GM19035 (cell line): ENCODE measurements around the gene GALNT11.
A peak's percentile ranks its signal among the peaks of the same experiment; 100 is the strongest.
"Not testable (repeated sequence)": the region's sequence is repeated elsewhere in the genome, so short reads cannot be mapped to it uniquely, and the experiment has no call there.

Source experiments
- ATAC-seq: cut with Tn5 transposase; IDR thresholded peaks from one replicate; pipeline ENCODE4 v1.9.1; 2021; ENCODE audit not compliant: unreplicated experiment

GALNT11 gene

DNA sequence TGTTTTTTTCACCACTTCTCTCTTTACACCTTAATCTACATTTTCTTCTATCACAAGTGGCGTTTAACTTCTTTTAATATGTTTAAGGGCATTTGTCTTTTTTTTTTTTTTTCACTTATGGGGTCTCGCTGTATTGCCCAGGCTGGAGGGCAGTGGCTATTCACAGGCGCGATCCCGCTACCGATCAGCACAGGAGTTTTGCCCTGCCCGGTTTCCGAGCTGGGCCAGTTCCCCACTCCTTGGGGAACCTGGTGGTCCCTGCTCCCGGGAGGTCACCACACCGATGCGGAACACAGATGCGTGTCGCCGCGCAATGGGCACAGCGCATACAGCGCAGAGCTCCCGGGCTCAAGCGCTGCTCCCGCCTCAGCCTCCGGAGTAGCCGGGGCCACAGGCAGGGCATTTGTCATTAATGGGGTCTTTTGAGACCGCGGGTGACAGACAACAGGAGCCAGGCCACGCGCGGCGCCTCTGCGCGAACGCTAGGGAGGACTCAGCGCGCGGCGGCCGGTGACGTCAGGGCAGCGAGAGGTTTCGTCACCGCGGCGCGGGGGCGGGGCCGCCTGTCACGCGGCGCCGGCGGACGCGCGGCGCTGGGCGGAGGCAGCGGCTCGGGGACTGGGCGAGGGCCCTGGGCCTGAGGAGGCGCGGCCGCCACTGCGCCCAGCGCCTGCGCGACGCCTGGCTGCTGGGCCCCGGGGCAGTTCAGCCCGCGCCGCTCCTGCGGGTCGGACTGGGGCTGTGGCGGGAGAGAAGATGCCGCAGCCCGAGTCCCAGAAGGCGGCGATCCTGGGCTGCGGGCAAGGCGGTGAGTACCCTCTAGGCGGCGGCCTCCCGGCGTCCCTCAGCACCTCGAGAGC lies at the start of gene GALNT11:
Gene GALNT11, plus strand, starts transcription at position 598 of the 860 bp plus-strand sequence. CDS start 68,554 bp downstream, outside the sequence.
- peak; percentile 97 for ATAC-seq

DNA sequence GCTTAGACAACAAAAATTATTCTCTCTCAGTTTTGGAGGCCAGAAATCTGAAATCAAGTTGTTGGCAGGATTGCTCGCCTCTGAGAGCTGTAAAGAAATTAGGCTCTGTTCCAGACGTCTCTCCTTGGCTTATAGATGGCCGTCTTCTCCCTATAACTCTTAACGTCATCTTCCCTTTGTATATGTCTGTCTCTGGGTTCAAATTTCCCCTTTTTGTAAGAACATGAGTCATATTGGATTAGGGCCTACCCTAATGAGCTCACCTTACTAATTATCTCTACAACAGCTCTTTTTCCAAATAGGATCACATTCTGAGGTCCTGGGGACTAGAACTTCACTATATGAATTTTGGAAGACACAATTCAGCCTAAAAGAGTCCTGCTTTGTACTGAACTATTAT lies 46.9 kb upstream of the GALNT11 start:
- no peak for ATAC-seq

DNA sequence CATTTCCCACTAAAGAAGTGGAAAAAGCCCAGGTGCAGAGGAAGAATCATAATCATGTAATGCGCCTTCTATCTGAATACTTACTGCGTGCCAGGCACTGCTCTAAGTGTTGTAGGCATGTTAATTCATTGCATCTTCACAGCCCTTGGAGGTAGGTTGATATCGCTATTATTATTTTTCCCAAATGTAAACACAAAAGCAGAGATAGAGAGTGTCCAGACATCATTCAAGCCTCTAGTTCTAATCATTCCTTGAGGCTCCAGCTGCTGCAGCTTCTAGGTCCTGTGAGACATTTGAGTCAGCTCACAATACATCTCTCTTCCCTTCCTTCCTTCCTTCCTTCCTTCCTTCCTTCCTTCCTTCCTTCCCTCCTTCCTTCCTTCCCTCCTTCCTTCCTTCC lies 44.3 kb upstream of the GALNT11 start:
- ATAC-seq, result no peak

DNA sequence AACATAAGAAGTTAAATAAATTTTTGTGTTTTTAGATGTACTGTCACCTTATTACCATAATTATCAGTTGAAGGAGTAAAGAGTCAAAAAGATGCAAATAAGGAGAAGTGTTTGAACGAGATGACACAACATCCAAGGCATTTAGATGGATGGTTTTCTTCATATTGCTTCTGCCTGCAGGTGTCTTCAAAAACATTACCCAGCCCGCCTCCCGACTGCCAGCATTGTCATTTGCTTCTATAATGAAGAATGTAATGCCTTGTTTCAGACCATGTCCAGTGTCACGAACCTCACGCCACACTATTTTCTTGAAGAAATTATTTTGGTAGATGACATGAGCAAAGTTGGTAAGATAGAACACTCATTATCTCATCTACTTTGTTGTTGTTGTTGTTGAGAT lies 42.7 kb upstream of the GALNT11 start:
- no peak for ATAC-seq

DNA sequence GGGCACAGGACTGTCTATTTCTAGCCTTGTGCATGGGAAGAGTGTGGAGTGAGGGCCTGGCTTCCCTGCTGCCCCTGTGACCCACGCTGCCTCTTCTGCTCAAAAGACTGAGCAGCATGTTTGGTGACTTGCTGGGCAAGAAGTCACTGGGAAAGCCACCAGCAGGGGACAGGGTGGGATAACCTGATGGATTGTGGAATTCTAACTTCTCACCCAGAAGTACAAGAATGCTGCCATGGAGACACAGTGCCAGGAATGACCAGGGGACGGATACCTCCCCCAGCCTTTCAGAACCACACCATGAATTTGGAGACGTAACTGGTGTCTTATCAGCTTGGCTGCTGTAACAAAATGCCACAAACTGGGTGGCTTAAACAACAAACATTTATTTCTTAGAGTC lies 40.9 kb upstream of the GALNT11 start:
- ATAC-seq, result no peak

DNA sequence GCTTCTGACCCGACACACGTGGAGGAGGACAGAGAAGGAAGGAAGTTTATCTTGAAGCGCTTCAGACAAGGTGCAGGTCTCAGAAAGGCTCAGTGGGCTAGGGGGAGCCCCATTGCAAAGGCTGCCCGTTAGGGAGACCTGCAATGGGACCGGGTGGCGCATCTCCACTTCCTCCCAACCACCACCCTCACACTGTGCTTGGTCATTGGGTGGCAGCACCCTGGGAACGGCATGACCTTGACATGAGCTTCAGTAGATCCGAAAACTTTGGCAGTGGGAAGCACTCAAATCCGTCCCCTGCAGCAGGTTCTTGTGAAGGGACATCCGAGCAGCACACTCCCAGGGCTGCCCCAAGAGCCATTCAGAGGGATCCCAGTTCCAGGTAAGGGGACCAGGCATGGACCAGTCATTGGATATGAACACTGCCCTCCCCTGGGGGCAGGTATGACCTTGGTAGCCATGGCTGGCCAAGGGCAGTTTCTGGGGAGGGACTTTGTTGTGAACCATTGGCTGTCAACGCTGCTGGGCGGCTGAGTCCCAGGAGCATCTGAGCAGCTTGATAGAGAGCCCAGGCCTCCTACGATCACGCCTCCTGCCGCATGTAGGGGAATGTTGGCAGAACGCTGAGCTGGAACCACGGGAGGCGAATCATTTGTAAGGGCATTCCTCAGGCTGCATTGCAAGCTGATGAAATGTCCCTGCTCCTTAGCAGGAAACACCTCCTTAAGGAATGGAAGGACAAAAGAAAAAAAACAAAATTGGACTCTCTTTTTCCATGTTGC lies 37.5 kb upstream of the GALNT11 start:
- ATAC-seq, result no peak

DNA sequence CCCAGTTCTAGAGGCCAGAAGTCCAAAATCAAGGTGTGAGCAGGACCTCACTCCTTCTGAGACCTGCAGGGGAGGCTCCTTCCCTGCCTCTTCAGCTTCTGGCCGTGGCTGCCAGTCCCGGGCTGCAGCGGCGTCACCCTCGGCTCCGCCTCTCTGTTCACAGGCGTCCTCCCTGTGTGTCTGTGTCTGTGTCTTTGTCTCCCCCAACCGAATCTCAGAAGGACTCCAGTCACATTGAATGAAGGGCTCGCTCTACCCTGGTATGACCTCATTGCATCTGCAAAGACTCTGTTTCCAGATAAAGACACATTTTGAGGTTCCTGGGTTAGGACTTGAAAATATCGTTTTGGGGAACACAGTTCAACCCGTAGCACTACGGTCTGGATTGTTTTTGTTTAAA lies 33.1 kb upstream of the GALNT11 start:
- ATAC-seq, result no peak

DNA sequence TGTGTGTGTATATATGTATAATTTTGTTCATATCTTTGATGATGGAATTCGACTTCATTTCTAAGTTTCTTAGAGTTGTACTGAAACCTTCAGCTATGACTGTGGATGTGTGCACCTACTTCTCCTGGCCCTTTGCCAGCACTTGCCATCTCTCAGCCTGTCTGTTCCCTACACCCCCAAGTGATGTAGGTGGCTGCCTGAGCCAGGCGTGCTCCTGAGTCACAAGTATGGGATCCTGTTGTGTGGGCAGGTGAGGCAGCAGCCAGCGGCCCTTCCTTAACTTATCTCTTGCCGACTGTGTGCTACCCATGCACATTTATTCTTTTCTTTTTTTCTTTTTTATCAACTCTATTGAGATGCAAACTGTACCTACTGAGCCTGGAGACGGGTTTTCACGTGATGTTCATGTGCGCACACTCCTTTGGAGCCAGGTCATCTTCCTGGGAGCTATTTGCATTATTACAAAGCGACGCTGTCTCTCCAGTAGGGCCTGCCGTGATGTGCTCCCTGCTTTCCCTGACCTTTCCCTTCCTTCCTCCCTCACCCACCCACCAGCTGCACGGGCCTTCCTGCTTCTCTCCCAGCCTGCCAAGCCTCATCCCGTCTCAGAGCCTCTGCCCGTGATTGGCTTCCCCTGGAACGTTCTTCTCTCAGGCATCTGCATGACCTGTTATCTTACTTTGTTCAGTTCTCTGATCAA lies 31.3 kb upstream of the GALNT11 start:
- ATAC-seq, result no peak

DNA sequence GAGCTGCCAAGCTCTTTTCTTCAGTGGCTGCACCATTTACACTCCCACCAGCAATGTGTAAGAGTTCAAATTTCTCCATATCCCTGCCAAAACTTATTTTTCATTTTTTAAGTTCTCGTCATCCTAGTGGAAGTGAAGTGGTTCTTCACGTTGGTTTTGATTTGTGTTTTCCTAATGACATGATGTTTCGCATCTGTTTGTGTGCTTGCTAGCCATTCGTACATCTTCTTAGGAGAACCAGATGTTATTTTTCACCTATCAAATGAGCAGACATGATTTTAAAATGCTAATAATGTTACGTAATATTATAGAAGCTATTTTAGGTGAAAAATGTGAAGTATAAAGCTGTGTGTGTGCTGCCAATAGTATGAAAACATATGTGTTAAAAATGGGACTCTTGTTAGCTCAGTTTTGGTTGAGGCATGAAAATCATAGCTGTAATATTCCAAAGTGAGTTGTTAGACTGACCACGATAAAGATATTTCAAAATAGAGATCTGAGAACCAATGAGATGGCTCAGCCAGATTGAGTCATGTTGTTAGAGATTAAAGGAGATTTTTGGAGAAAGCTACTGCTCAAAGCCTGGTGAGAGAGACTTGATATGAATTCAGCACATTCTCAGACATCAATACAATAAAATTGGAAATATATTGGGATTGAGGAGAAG lies 25.9 kb upstream of the GALNT11 start:
- no peak for ATAC-seq

DNA sequence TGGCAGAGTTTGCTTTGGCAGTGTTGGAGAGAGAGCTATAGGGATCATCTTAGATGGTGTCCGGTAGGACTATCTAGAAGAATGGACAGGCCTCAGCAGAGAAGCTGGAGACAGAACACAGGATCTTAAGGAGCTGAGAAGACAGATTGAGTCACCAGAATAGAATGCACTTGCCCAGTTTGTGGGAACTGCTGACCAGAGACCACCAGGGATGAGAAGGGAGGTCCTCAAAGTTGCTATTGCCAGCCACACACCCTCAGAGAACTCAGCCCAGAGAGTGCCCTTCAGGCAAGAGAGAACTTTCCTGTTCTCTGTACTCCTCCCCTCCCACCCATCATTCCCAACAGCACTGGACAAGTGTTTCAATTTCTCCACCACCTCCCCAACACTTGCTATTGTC lies 25.3 kb upstream of the GALNT11 start:
- ATAC-seq, result no peak

DNA sequence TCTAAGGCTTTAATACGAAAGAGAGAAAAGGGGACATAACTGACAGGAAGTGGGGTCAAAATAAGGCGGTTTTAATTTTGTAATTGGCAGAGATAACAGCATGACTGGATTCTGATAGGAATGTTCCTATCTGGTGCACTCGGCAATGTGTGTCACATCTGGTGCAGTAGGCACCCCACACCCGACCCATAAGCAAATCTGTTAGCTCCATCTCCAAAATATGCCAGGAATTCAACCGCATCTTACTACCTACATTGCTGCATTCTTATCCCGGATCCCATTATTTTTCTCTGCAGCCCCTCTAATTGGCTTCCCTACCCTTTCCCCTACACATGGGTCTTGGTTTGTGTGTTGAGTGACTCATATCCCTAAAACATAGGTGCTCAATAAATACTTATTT lies 19.1 kb upstream of the GALNT11 start:
- ATAC-seq, result no peak

DNA sequence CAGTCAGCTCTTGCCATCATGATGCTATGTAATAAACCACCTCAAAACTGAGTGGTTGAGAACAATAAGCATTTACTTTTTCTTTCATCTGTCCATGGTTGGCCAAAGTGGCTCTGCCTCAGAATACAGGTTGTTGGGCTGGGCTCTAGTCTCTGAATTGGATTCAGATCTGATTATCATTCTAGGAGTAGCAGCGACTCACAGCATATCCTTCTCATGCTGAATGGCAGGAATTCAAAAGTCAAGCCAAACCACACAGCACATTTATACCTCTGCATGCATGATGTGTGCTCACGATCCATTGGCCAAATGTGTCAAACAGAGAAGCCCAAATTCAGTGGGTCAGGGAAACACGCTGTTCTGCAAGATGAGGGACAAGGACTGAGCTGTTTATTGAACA lies 13.6 kb upstream of the GALNT11 start:
- ATAC-seq, result no peak

DNA sequence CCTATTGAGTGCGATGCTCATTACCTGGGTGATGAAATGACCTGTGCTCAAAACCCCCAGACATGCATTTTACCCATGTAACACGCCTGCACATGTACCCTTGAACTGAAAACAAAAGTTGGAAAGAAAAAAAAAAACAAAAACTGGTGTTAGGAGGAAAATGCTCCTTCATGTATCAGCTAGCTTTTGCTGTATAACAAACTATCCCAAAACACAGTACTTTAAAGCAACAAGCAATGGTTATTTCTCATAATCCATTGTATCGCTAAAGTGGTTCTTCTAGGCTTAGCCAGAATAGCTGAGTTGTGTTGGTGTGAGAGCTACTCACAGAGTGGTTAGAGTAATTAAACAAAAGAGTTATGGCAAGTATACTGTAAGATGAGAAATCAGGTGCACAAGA lies 12.2 kb upstream of the GALNT11 start:
- no peak for ATAC-seq

DNA sequence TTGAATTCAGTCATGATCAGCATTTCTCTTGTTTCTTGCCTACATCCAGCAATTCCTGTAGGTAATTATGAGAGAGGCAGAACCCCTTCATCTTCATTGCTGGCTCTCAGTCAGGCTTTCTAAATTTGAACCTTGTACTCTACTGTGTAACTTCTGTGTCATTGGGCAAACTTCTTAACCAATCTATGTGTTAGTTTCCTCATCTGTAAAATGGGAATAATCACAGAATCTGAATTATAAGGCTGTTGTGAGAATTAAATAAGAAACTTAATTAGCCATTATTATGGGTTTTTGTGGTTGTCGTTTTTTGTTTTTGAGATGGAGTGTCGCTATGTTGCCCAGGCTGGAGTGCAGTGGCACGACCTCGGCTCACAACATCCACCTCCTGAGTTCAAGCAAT lies 11.5 kb upstream of the GALNT11 start:
- no peak for ATAC-seq

DNA sequence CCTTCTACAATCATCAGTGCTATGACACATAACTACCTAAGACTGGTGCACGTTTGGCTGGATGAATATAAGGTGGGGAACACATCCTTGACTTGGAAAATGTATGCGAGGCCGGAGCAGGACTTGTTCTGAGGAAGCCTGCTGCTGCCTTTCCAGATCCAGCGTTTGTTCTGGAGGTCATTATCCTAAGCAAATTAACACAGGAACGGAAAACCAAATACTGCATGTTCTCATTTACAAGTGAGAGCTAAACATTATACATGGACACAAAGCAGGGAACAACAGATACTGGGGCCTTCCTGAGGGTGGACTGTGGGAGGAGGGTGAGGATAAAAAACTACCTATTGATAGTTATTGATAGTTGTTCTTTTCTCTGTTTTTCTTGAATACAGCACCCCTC lies 10.8 kb upstream of the GALNT11 start:
- ATAC-seq, result no peak

DNA sequence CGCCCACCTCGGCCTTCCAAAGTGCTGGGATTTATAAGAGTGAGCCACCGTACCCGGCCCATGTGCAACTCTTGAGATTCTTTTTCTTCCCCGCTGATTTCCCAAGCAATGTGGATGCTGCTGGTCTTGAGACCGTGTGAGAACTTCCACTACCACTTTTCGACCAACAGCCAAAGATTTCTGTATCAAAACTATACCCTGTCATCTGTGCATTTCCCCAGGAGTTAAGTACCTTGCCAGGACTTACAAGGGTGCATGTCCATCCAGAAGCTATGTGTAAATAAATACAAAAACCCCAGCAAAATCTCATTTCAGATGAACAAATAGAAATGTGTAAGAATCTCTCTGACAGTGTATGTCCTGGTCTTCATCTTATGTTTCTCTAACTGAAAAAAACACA lies 9.9 kb upstream of the GALNT11 start:
- no peak for ATAC-seq

DNA sequence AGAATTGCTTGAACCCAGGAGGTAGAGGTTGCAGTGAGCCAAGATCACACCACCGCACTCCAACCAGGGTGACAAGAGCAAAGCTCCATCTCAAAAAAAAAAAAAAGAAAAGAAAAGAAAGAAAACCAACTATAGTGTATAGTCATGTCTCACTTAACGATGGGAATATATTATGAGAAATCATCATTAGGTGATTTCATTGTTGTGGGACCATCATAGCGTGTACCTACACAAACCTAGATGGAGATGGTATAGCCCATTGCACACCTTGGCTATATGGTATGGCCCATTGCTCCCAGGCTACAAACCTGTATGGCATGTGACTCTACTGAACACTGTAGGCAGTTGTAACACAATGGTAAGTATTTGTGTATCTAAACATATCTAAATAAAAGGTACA lies 8.5 kb upstream of the GALNT11 start:
- no peak for ATAC-seq

DNA sequence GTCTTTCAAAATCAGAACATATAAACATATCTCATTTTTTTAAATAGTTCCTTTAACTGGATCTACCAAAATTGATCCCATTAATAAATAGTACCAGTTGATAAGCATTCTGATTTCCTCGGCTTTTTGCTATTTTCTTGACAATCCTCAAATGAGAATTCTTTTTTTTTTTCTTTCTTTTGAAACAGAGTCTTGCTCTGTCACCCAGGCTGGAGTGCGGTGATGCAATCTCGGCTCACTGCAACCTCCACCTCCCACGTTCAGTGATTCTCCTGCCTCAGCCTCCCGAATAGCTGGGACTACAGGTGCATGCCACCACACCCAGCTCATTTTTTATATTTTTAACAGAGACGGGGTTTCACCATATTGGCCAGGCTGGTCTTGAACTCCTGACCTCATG lies 7.8 kb upstream of the GALNT11 start:
- not testable (repeated sequence) for ATAC-seq

DNA sequence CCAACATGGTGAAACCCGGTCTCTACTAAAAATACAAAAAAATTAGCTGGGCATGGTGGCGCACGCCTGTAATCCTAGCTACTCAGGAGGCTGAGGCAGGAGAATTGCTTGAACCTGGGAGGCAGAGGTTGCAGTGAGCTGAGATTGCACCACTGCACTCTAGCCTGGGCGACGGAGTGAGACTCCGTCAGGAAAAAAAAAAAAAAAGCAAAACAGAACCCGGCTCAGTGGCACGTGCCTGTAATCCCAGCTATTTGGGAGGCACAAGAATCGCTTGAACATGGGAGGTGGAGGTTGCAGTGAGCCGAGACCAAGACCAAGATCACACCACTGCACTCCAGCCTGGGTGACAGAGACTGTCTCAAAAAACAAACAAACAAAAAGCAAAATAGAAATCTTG lies 3.7 kb upstream of the GALNT11 start:
- ATAC-seq, result not testable (repeated sequence)

DNA sequence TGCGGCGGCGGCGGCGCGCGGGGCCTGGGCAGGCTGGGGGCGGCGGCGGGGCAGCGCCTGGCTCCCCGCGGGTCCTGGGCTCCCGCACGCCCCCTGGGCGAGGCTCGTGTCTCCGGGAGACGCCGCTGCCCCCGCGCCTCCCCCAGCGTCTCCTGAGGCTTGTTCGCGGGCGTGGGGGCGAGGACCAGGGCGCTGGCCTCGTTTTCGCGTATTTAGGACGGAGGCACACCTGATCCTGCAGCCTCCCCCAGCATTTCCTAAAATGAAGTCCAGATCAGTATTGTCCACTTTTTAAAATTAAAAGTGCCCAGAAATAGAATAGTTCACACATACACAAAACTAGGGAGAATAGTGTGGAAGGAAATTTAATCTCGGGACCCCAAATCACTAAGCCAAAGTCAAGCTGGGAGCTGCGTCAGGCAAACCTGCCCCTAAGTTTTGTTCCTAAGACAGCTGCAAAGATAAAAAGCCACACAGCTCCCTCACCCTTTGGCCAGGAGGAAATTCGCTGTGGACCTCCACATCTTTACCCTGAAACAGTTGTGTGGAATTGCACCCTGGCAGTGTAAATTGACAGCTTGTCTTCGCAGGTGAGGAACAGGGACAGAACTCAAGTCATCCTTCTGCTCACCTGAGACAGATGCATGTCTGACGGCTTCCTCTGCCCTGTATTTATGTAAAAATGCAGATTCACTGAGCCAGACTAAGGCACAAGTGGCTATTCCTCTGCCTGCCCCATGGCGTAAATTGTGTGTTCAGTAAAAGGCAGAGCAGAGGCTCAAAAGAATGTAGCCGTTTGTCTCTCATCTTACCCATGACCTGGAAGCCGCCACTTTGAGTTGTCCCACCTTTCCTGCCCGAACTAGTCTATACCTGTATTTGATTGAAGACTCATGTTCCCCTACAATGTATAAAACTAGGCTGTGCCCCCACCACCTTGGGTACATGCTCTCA lies 740 bp downstream of the GALNT11 start:
- ATAC-seq, result no peak
